ENCODE measurements around the gene TMEM214.

DNA sequence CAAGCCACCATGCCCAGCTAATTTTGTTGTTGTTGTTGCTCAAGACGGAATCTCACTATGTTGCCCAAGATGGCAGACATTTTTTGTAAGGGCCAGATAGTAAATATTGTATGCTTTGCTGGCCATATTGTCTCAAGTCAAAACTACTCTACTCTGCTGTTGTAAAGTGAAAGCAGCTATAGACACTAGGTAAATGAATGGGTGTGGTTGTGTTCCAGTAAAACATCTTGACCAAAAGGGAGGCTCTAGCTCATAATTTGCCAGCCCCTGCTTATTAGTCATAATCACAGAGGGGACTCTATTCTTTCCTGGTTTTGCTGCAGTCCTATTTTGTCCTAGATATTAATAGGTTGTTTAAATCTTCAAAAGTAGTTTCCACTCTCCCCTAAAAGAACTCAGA, 37.8 kb upstream of the TMEM214 start:
- TF ChIP-seq, protein P1, sequence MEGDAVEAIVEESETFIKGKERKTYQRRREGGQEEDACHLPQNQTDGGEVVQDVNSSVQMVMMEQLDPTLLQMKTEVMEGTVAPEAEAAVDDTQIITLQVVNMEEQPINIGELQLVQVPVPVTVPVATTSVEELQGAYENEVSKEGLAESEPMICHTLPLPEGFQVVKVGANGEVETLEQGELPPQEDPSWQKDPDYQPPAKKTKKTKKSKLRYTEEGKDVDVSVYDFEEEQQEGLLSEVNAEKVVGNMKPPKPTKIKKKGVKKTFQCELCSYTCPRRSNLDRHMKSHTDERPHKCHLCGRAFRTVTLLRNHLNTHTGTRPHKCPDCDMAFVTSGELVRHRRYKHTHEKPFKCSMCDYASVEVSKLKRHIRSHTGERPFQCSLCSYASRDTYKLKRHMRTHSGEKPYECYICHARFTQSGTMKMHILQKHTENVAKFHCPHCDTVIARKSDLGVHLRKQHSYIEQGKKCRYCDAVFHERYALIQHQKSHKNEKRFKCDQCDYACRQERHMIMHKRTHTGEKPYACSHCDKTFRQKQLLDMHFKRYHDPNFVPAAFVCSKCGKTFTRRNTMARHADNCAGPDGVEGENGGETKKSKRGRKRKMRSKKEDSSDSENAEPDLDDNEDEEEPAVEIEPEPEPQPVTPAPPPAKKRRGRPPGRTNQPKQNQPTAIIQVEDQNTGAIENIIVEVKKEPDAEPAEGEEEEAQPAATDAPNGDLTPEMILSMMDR (IDR thresholded peaks at IDR 0.05), result no peak
- TF ChIP-seq POLR2A (IDR thresholded peaks at IDR 0.05), result no peak
